GM18508 (cell line): ENCODE results near the gene SHB.

Experiments used
- ATAC-seq: cut with Tn5 transposase; IDR thresholded peaks from one replicate; pipeline ENCODE4 v1.9.1; 2021; ENCODE audit warnings: moderate number of reproducible peaks; ENCODE audit not compliant: insufficient read depth, unreplicated experiment

SHB gene

DNA sequence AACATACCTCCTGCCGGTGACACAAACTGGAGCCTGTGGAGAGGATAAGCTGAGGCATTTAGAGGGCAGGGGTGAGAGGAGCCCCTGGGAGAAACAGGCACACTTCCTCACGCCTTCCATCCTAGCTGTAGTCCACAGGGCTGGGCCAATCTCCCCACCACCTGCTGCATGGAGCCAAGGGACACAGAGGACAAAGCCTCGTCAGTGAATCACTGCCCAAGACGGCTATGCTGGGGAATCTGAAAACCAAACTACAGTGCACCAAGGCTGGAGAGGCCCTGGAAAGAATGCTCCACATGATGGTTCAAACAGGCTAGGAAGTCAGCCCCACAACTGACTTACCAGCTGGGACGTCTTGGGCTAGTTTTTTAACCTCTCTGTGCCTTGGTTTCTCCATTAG is 57.0 kb downstream of the SHB start:
- no peak for ATAC-seq

DNA sequence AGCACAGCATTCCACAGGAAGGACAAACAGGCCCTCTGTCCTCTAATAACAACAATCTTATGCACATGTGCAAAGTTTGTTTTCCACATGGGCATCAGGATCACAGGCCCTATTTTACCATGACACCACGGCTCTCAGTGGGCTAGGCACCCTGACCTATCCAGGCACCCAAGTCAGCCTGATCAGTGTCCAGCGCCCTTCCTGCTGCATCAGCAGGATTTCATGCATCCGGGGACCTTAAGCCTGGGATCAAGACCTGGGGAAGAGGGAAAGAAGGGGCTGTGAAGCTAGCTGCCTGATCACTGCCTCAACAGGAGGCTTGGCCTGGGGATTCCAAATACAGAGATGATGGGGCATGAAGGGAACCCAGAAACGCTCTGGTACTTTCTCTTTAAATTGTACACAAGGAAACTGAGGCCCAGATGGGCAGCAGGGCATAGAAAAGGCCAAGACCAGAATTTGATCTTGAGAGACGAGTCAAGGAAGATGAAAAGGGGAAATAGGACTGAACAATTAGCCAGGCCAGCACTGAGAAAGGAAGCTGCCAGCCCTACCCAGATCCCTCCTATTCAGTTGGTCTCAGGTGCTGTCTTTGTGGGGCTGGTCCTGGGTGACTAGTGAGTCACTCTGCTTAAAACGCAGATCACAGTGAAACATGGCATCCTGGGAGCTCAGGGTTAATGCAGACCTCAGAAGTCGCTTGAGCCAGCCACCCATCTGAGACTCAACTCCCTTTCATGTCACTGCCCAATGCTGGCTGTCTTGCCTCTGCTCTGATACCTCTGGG is 57.9 kb downstream of the SHB start:
- ATAC-seq = no peak

DNA sequence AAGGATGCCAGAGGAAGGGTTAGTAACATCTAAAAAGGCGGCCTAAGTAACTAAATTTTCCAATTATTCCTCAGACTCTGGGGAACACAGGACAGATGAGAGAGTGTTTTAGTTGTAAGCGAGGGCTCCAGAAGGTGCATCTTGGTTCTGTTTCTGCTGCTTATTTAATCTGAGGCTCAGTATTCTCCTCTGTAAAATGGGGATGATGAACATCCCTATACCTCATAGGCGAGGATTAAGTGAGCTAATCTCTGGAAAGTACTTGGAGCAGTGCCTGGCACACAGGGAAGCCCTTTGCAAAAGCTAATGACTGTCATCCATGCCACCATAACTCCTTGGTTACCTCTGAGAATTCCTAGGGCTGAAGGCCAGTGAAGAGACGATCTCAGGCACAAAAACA is 59.0 kb downstream of the SHB start:
- no peak for ATAC-seq

DNA sequence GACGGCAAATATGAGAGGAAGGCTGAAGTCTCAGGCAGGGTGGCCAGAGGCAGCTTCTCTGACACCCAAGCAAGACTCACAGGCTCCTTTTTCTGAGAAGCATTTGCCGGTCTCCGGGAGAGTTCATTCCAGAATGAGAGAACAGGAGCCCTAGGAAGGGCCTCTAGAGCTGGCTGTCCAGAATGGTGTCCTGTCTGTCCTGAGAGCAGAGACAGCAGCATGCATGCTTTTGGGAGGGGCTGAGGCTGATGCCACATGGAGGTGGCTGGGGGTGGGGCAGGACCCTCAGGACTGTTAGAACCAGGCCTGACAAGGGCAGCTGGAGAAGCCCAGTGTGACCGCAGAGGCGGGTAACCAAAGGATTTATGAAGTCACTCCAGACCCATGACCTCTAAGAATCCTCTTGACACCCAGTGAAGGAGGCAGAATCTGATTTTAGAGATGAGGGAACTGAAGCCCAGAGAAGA is 60.0 kb downstream of the SHB start:
- ATAC-seq = no peak

DNA sequence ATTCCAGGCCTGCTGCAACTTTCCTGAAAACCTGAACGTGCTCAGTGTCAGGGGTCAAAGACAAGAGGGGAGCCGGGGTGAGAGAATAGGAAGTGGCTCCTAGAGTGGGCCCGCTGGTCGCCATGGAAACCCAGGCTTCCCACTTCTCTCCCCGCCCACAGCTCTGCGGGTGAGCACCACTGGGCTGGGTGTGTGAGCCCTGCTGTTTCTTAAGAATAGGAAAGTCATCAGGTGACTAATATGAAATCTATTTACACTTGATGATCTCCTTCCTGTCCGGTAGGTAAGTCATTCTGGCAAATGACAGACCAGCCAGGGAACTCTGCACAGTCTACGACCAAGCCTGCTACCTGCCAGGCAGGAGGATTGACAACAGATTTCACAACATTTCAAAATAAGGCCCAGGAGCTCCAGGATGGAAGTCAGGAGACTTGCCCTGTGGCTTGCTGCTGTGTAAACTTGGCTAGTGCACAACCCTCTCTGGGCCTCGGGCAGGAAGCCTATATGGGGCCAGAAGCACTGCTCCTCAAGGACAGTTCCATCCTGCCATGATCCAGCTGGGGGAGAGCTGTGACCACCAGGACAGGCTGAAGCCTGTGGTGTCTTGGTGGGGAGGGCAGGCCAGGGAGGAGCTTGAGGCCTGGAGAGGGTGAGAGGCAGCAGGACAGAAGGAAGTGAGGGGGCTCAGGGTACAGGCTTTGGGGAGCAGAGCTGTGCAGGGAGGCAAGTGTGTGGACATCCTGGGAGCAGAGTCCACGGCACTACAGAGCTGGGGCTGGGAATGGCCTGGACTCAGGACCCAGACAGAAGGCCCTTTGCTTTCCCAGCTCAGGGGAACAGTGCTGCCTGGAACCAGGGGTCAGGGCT is 60.6 kb downstream of the SHB start:
- ATAC-seq = peak; percentile 76

DNA sequence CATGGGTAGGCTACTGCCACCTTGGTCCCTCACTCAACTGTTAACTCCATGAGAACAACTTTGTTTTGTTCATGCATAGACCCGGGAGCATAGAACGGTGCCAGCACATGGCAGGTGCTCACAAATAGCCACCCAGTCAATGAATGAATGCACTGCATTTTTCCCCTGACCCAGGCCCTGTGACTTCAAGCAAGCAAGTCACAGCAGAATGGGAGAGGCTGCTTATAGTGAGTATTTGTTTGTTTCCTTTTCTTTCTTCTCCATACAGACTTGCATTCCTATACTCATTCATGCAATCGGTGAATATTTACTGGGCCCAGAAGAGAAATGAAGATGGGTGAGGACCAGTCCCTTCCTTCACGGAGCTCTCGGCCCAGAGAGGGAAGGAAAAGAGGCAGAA is 62.0 kb downstream of the SHB start:
- ATAC-seq = no peak

DNA sequence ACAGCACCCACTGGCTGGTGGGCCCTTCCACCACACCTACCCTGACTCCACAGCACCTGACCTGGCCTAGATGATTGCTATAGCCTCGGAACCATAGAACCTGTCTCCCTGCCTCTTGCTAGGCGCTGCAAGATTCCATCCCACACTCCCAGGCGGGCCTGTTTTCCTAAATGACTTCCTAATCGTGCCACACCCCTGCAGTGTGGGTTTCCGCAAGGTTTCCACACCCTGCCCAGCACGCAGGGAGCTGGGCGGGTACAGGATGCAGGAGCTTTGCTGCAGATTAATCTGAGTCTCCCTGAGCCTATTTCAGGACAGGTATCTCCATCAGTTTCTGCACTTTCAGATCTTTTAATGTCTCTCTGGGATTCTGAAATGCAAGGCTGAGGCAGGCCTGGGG is 62.9 kb downstream of the SHB start:
- ATAC-seq = no peak

DNA sequence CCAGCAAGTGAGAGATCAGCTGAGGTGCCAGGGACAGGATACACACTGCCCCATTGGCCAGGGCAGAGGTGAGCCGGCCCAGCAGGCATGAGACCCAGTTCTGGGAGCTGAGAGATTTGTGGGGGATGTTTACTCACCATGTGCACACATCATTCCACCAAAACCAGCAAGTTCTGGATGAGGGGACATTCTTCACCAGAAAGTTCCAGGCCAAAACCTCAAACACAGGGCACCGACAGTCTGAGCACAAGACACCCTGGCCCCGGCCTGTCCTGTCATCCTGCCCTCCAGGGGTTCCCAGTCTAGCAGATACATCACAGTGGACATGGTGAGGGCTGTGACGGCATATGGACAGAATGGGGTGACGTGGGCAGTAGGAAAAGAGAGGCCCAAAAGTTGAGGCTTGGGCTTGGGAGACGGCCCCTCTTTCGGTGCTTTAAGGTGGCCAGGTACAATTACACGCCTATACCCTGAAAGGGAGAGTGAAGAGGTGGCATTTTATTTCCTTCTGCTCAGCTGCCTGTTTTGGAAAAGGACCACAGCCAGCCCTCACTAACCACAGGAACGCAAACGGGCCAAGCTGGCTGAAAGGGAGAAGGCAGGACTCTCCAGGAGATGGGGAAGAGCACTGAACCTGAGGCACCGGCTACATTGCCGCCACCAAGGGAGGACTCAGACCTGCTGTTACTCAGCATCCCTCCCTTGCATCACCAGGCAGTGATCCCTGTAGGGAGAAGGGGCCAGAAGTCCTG is 64.0 kb downstream of the SHB start:
- ATAC-seq = no peak

DNA sequence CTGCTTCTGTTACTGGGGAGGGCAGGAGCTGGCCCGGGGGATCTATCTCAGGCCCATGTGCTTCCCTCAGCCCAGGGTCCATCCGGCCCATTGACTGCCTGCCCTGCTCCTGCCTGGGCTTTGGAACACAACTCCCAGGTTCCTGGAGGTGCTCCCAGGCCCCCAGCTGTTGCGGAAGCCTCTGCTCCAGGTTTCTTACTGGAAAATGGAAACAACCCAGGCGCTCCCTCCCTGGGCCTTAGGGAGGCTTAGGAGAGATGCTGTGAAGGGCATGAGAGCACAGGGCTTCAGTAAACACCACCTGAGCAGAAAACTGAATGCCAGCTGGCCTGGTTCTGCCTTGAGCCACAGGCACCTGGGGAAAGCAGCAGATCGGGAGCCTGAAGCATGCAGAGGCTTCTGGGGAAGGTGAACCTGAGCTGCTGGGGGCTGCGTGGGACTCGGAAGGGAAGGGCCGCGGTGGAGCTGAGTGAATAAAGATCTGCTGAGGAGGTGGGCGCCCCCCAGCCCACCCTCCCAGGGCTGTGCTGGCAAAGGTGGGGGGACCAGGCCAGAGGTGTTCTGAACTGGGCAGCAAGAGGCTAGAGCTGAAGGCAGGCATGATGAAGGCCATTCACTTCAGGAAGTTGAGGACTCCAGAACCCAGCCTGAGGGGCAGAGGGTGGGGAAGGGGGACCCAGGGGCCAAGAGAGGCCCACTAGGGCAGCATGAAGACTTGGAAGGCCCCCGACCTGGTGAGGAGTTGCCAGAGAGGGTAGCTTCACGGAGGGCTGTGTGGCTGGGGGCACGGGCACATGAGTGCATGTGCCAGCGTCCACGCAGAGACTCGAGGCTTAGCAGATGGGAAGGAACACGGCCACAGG is 64.8 kb downstream of the SHB start:
- no peak for ATAC-seq

DNA sequence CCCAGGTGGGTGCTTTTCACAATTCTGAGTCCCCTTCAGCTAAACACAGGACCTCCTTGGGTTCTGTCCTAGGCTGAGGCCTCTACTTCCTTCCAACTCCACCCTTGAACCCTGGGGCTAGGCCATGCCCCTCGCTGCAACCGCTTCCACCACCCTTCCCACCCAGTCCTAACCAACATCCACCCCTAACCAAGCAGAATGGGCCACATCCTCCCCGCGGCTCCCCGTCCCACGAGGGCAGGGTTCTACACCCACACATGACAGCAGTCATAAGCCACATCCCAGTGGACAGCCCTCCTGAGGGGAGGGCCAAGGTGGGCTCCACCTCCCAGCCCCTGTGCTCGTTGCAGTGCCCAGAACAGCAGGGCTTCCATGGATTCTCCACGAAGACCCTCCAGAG is 65.8 kb downstream of the SHB start:
- ATAC-seq = no peak

DNA sequence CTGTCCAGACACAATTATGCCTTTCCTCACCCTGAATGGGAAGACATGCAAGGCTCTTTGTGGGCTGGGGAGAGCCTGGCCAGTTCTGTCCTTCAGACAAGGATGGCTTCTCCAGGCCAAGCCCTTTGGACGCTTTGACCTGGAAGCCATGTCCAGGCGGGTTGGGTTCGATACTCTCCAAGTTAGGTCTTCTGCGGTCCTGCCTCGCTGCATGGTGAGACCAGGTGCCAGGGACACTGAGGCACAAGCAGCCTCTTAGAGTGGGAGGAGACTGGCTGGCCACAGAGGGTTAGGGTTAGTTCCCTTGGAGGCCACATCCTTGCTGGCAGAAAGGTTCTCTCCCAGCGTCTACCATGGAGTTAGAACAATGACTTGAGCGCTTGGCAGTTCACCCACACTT is 67.6 kb downstream of the SHB start:
- ATAC-seq = no peak

DNA sequence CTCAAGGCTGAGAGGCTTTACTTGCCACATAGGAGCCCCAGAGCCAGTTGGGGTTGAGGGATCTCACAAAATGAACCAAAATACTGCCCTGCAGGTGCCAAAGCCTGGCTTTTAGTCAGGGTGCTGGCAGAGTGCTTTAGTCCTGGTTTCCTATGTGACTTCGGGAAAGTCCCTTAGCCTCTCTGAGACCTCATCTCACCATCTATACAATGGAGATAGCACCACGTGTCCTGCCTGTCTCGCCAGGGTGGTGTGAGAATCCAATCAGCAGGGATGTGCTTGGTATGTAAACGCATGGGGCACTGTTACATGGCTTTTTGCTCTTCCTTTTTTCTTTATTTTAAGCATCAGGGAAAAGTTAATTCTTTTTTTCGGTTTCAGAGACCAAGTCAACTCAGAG is 68.3 kb downstream of the SHB start:
- ATAC-seq = no peak

DNA sequence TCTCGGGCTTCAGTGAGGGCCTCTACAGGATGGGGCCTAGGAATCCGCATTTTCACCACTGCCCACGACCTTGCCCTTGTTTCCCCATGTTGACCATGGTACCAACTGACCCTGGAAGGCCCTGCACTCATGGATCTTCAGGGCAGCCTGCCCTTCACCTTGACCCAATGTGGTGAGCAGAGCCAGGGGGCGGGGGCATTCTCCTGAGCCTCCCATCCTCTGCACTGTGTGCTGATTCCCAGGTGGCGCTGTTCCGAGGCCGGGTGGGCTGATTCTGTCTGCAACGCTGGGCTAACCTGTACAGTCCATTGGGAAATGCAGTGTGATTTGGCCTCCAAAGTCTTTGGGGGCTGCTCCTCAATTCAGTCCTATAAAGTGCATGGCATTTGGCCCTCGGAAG is 68.7 kb downstream of the SHB start:
- no peak for ATAC-seq

DNA sequence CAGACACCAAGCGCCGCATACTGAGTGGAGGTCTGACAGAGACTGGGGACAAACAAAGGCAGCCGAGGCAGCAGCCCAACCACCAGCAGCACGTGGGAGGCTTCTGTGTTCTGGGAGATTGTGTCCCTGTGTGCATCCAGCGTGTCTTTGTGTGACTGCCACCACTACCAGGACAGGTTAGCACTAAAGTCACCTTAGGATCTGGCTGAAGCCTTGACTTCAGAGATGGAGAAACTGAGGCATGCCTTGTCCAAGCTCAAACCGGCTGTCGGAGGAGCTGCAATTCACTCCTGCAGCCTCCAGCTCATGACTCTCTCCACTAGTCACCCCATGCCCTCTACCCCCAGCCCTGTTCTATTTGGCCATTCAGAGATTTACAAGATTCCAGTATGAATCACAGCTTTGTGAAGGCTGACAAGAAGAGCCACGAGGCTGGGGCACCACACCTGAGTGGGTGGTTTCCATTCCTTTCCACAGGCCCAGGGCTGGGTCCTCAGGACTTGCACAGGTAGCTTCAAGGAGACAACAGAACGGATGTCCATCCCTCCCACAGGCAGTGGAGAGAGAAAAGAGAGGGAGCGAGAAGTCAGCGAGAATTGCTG is 69.3 kb downstream of the SHB start:
- ATAC-seq = no peak

DNA sequence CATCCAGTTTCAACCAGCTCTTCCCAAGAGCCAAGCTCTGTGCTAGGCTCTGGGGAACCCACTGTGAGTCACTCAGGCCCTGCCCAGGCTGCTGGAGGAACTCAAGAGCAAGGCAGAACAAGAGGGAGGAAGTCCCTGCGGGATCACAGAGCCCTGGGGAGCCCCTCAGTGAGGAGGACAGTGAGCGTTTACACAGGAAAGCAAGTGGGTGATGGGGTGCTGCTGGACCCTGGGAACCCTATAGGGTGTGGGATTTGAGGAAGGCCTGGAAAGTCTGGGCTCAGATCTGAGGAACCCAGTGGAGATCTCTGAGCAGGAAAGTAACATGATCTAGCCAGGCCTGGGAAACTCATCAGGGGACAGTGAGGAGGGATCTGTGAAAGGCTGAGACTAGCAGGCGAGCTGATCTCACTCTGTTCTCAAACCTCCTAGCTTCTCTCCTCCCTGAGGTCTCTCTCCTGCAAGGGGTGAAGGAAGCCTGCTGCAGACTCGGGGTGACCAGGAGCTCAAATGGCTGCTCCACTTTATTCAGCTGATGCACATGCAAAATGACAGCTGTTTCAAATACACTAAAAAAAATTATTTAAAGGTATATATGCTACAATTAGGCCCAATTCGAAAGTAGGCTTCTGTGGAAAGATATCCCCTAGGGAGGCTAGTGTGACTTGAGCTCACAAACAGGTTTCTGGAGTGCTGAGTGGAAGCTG is 70.0 kb downstream of the SHB start:
- no peak for ATAC-seq

DNA sequence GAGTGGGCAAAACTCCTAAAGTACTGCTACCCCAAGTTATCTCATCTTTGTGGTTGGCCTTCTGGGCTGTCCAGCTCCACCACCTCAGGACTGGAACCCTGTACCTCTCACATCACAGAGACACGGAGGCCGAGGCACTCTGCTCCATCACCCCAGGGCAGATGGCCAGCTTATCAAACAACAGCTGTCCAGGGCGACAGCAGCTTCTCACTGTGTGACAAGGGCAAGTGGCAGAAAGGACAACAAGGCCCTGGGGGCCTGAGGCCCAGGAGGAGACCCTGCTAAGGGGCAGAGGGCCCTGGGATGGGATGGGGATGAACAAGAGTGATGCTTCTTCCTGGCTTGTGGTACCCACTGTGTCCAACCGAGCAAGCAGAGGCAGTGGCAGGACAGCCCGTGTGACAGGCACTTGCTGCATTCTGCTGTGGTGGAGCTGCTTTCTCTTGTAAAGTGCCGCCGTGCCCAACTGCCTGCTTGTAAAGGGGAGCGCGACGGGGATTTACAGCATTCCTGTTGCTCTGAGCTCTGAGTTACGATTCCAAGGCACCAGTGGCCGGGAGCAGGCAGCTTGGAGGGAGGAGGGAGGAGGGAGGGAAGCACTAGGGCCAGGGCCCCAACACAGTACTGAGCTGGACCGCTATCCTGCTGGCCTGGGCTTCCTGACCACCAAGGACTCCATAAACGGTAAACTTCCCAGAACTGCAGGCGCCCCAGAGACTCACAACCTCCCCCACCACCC is 71.2 kb downstream of the SHB start:
- no peak for ATAC-seq

DNA sequence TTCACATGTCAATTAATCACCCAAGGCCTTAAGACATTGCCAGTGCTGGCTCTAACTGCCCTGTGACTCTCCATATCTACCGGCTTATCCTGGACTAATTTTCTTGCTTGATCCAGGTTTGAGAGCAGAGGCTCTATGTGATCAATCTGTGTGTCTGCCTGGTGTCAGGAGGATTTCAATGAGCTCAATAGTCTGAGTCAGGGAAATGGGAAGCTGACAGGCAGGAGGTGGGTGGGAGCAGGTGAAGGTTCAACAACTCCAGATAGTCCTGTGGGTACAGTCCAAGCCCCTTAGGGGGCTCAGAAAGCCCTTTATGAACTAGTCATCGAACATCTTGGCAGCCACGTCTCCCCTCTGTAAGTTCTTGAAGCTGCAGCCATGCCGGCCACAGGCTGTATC is 72.2 kb downstream of the SHB start:
- ATAC-seq = no peak
